CD4-positive, alpha-beta T cell (primary cell): Measurements from ENCODE around the gene LRRC55. TPM values are rescaled to one million over a fixed set of nuclear protein-coding genes. Genes with fewer than 3 reads are reported as not detected.

Experiments used
- ATAC-seq: fragments of 200-7000 bp; cut with Tn5 transposase; one replicate; pipeline ENCODE4 v1.10.0; 2022; ENCODE audit warnings: mild to moderate bottlenecking; ENCODE audit not compliant: poor library complexity
- CTCF ChIA-PET: fragments of 350-600 bp; sonication (Branson Sonifier 250); formaldehyde crosslinking; loops from one replicate; lab custom pipeline; 2021; ENCODE audit warnings: antibody characterized with exemption, inconsistent platforms; lab: Charles Lee
- POLR2A ChIA-PET: fragments of 350-600 bp; sonication (Branson Sonifier 250); formaldehyde crosslinking; loops from one replicate; lab custom pipeline; 2021; ENCODE audit warnings: antibody characterized with exemption, inconsistent platforms; lab: Charles Lee
- DNase-seq, 14 experiments: peaks; one replicate each; pipeline ENCODE4 v3.0.0-alpha.2; 2013 to 2020; ENCODE audit warnings: mixed read lengths in 2 of 14
- H3K27ac ChIP-seq, 2 donors: one replicate each; pipeline versions ENCODE4 v1.5.1 to v1.7.0; 2013; ENCODE audit warnings: low read length in 2 of 2, low read depth in 1 of 2, mild to moderate bottlenecking in 1 of 2
- H3K27me3 ChIP-seq, 2 experiments: 1 replicate in 1 of 2; 2 replicates in 1 of 2; pipeline versions ENCODE4 v1.6.1 to v1.7.0; 2013; ENCODE audit warnings: low read length in 2 of 2, control low read depth in 1 of 2, mild to moderate bottlenecking in 1 of 2, moderate library complexity in 1 of 2; ENCODE audit not compliant: insufficient read depth in 2 of 2, control insufficient read depth in 1 of 2
- H3K36me3 ChIP-seq: one replicate; pipeline ENCODE4 v1.6.1; 2013; ENCODE audit warnings: low read length, control low read depth; ENCODE audit not compliant: insufficient read depth
- H3K4me1 ChIP-seq: one replicate; pipeline ENCODE4 v1.6.1; 2013; ENCODE audit warnings: low read length, control low read depth; ENCODE audit not compliant: insufficient read depth
- H3K4me3 ChIP-seq: one replicate; pipeline ENCODE4 v1.5.1; 2013; ENCODE audit warnings: mild to moderate bottlenecking, low read length, moderate library complexity
- H3K9me3 ChIP-seq, 2 experiments: 1 replicate in 1 of 2; 2 replicates in 1 of 2; pipeline versions ENCODE4 v1.6.1 to v1.7.0; 2013; ENCODE audit warnings: low read length in 2 of 2, mild to moderate bottlenecking in 2 of 2, control low read depth in 1 of 2, moderate library complexity in 1 of 2; ENCODE audit not compliant: control insufficient read depth in 1 of 2, insufficient read depth in 1 of 2
- H3K27ac Mint-ChIP-seq: one replicate; pipeline ENCODE4 v1.8.0; 2020; ENCODE audit warnings: mixed read lengths
- H3K27me3 Mint-ChIP-seq: one replicate; pipeline ENCODE4 v1.8.0; 2021; ENCODE audit warnings: mixed read lengths
- H3K36me3 Mint-ChIP-seq: one replicate; pipeline ENCODE4 v1.8.0; 2021; ENCODE audit warnings: low read depth, mixed read lengths
- H3K4me1 Mint-ChIP-seq: one replicate; pipeline ENCODE4 v1.8.0; 2021; ENCODE audit warnings: low read depth, mixed read lengths
- H3K4me3 Mint-ChIP-seq: one replicate; pipeline ENCODE4 v1.8.0; 2020; ENCODE audit warnings: mild to moderate bottlenecking, mixed read lengths
- H3K9me3 Mint-ChIP-seq: one replicate; pipeline ENCODE4 v1.8.0; 2020; ENCODE audit warnings: mixed read lengths
- CTCF ChIP-seq: fragments of 200-600 bp; IDR thresholded peaks from one replicate; pipeline ENCODE4 v1.8.0; 2022; ENCODE audit warnings: antibody characterized with exemption, mild to moderate bottlenecking
- intact Hi-C, 2 experiments: fragments of 100-400 bp; cut with DNase I in 1 of 2; cut with micrococcal nuclease in 1 of 2; formaldehyde crosslinking; loops; one replicate each; pipeline versions ENCODE4 v1.15.1 to v1.9.0; 2023 to 2025; cut with DNase I, micrococcal nuclease
- total RNA-seq, 174 experiments: library from RNA in 2 of 174; stranded (reverse) in 2 of 174; gene quantifications; one replicate each; pipeline ENCODE4 v1.2.3 and lab custom pipeline; 2021 to 2026

The LRRC55 gene
- total RNA-seq, 2 experiments from 2014 or later: not detected

DNA sequence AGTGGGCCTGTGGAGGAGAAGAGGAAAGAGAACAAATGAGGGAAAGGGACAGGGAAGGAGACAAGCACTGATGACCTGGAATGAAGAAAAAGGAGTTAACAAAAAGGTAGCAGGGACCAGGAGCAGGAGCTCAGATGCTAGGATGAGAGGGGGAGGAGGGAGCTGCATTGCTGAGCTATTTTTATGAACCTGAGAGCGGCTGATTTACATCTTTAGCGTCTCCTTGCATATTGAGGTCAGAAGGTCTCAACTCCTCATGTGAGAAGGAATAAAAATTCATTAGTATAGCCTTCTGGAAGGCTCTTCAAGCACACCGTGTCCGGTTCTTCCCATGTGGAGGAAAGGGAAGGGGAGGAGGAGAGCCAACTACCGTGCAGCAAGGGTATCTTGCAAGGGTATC is 33.1 kb upstream of the LRRC55 start:
- H3K4me3 Mint-ChIP-seq: no peak overlapping the region
- DNase-seq (no peak), ATAC-seq (no peak)
- intact Hi-C loops: no loop called here
- no peak for TF ChIP-seq CTCF
- Histone ChIP-seq H3K27ac (no peak overlapping the region), H3K4me1 (no peaks in the 10 kb centered on the region), H3K27me3 (peaks cover 0 to 4% of the 10 kb centered on the region in 2 experiments), H3K4me3 (no peak overlapping the region), H3K9me3 (no peaks in the 10 kb centered on the region), H3K36me3 (no peaks in the 10 kb centered on the region)
- no peak overlapping the region for H3K27ac Mint-ChIP-seq
- ChIA-PET CTCF (no interaction called here), POLR2A (no interaction called here)
- H3K36me3 Mint-ChIP-seq: no peaks in the 10 kb centered on the region
- no peaks in the 10 kb centered on the region for H3K4me1 Mint-ChIP-seq
- no peaks in the 10 kb centered on the region for H3K9me3 Mint-ChIP-seq
- peaks cover 58% of the 10 kb centered on the region for H3K27me3 Mint-ChIP-seq

DNA sequence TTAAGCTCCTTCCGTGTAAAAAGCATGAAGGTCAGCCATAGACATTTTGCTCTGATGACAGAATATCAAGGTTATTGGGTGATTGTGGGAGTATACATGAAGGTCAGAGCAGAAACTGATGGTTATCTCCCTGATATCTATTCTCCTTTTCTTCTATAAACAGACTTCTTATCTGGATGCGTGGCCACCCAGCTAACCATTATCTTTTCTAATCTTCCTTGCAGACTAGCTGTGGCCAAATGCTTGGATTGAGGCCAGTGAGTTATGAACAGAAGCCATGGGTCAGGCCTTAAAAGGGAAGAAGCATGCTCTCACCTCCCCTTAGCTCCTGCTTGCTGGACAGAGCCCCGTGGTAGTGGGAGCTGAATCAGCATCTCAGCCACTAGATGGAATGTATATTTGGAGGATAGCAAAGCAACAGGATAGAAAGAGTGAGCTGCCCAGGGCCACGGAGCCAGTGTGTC is 31.3 kb upstream of the LRRC55 start:
- Histone ChIP-seq H3K9me3 (no peaks in the 10 kb centered on the region), H3K27me3 (peaks cover 1 to 4% of the 10 kb centered on the region in 2 experiments), H3K4me3 (no peak overlapping the region), H3K27ac (no peak overlapping the region), H3K36me3 (no peaks in the 10 kb centered on the region), H3K4me1 (no peaks in the 10 kb centered on the region)
- ATAC-seq (no peak), DNase-seq (no peak)
- Mint-ChIP-seq H3K9me3 (no peaks in the 10 kb centered on the region), H3K4me3 (no peak overlapping the region), H3K4me1 (no peaks in the 10 kb centered on the region), H3K27ac (no peak overlapping the region), H3K36me3 (no peaks in the 10 kb centered on the region), H3K27me3 (peaks cover 56% of the 10 kb centered on the region)
- TF ChIP-seq CTCF: no peak
- ChIA-PET POLR2A (no interaction called here), CTCF (interaction anchor here (0.9 kb wide), 1 partner anchor 16 kb away, joined by 3 read pairs; no protein-coding TSS in a partner anchor)
- intact Hi-C loops: no loop called here

DNA sequence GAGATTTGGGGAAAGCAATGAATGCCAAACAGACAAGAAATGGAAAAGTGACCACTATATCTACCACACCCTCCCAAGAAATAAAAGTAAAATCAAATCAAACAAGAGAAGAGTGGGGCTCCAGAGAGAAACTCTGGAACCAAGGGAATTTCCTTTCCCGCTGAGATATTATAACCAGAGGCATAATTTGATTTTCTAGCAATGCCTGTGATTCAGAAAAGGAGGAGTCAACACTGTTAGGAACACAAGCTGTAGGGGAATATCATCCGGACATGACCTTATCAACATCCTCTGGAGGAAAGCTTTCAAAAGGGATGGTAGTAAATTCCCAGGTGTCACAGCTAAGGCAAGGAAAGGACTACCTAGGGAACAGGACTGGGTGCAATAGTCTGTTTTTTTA is 29.6 kb upstream of the LRRC55 start:
- ChIA-PET CTCF (no interaction called here), POLR2A (no interaction called here)
- Histone ChIP-seq H3K36me3 (no peaks in the 10 kb centered on the region), H3K27me3 (peaks cover 4 to 6% of the 10 kb centered on the region in 2 experiments), H3K4me1 (no peaks in the 10 kb centered on the region), H3K9me3 (no peaks in the 10 kb centered on the region), H3K27ac (no peak overlapping the region), H3K4me3 (no peak overlapping the region)
- Mint-ChIP-seq H3K36me3 (no peaks in the 10 kb centered on the region), H3K27me3 (peaks cover 56% of the 10 kb centered on the region), H3K27ac (no peak overlapping the region), H3K4me1 (no peaks in the 10 kb centered on the region), H3K9me3 (no peaks in the 10 kb centered on the region), H3K4me3 (no peak overlapping the region)
- no peak for TF ChIP-seq CTCF
- DNase-seq (no peak), ATAC-seq (no peak)
- intact Hi-C loops: no loop called here
